ENCODE measurements around the gene GPS1.

- no peak for TF ChIP-seq CTCF (IDR thresholded peaks at IDR 0.05; ENCODE audit: insufficient read depth, low read length, poor library complexity, severe bottlenecking)
- no peak for TF ChIP-seq EZH2phosphoT487 (conservative IDR thresholded peaks at IDR 0.05; ENCODE audit: low read length)
Observed at GRCh38 chr17:82058855-82059249, 7.2 kb downstream of the GPS1 start.
